OCI-LY7 (cell line): Measurements from ENCODE around the gene TTC8.

ENCODE experiments used
- CTCF ChIP-seq: fragments of 200-600 bp; sonication (generic); conservative IDR thresholded peaks from 2 replicates; pipeline ENCODE4 v1.5.1; 2014; ENCODE audit warnings: mild to moderate bottlenecking, antibody characterized with exemption, low read length, moderate library complexity, mixed read lengths
- EZH2phosphoT487 ChIP-seq: fragments of 200-600 bp; sonication (generic); IDR thresholded peaks from 2 replicates; pipeline ENCODE4 v1.6.1; 2018; ENCODE audit warnings: low read depth, borderline replicate concordance, mild to moderate bottlenecking, mixed run types, antibody characterized with exemption, low read length, moderate library complexity, mixed read lengths

GRCh38 chr14:88775532-88775931, 48.9 kb upstream of the TTC8 start:
- TF ChIP-seq CTCF, result no peak
- TF ChIP-seq EZH2phosphoT487, result no peak
